Stimulated activated CD4-positive, alpha-beta T cell treated with anti-CD3 and anti-CD28 coated beads, Interleukin-15, amount 100 ng/mL, for 24 hours (primary cell): ENCODE measurements around the gene LRMDA.
"Not testable (repeated sequence)": the region's sequence is repeated elsewhere in the genome, so short reads cannot be mapped to it uniquely, and the experiment has no call there.

ENCODE experiments used
- DNase-seq: peaks from one replicate; pipeline ENCODE4 v3.0.0-alpha.2; 2020

LRMDA gene

DNA sequence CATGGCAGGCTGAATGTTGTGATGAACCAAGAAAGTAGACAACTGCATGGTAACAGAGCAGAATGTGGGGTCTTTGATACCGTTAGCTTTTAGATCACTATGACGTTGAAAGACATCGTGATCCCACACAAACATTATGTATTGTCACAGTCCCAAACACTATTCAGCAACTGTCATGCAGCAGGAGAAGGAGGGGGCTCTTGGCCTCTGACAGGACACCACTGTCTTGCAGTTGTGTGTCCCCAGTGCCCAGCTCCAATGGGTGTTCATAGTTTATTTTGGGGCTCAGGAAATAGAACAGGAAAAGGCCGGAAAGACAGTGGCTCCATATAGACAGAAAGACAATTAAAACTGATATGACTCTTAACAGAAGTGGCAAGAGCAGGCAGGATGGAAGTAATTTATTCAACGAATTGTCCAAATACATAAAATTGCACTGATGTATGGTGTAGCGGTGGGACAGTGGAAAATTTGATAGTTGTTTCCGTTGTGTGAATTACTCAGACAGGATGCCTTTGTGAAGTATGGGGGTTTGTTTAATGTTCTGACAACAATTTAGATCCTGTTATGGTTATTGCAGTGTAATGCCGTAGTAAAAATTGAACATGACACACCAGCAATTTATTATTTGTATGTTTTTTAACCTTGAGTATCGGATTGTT lies 292.0 kb downstream of the LRMDA start:
- DNase-seq, result no peak

DNA sequence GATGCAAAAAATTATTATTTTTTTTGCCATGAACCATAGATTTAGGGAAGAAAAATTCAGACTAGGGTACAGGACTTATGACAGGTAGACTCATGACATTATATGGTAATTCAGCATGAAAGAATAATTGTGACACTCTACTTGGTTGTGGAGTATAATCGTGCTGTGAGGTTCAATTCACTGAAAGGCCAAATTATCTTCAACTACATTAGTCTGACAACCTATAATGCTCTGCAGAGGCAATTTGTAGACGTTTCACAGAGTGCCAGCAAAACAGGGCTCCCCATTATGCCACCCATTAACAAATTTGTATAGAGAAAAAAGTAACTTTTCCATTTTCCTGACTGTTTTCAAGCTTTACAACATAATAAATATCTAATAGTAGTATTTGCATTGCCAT lies 292.6 kb downstream of the LRMDA start:
- DNase-seq, result no peak

DNA sequence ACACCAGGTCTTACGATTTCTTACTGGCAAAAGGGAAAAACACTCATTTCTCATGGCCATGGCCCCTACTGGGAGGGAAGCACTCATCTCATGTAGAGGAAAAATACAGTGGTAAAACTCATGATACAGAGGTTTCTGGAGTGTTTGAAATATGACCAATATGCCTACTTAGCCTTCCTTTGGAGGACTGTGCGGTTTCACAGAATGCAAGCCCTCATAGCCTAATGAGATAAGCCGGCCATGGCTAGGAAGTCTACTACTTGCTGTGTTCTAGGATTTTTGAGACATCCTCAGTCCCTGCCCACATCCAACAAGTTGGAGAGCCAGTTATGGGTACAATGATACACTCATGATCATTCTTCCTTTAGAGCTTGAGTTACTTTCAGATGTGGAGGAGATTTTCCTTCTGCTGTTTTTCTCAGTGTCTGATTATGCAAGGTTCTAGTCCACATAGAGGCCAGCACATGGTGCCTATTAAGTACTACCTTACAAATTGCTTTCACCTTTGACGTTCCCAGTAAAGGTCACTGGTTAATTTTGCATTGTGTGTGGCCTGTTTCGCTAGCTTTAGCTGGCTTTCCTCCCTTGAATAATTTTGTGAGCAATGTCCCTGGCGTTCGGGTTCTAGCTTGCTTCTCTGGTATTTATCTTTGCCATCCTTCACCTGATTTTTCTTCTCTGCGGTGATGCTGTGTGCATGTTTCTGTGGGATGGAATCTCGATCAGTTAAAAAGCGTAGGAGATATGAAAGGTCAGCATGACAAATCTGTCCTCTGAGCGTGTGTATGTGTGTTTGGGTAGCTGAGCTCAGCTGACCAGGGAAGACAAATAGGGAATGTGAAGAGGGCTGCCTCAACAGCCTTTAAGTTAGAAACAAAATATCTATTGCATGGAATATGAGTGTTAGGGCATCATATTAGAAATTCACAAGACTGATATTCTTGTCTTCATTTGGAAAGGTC lies 295.4 kb downstream of the LRMDA start:
- DNase-seq, result no peak

DNA sequence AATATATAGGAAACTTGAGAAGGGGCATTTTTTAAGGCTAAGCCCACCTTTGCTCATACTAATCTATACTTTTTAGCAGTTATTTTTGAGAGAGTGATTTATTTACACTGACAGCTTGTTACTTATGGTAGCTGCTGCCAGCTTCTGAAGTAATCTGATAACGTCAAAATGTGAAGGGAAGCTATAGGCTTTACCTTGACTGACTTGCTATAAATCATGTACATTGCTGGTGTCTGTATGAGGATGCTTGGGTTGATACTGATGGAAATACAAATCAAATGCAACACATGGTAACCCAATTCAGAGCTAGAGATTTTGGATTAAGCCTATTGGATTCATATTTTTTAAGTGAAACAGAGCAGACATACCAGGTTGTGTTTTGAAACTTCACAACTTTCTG lies 299.4 kb downstream of the LRMDA start:
- DNase-seq, result no peak

DNA sequence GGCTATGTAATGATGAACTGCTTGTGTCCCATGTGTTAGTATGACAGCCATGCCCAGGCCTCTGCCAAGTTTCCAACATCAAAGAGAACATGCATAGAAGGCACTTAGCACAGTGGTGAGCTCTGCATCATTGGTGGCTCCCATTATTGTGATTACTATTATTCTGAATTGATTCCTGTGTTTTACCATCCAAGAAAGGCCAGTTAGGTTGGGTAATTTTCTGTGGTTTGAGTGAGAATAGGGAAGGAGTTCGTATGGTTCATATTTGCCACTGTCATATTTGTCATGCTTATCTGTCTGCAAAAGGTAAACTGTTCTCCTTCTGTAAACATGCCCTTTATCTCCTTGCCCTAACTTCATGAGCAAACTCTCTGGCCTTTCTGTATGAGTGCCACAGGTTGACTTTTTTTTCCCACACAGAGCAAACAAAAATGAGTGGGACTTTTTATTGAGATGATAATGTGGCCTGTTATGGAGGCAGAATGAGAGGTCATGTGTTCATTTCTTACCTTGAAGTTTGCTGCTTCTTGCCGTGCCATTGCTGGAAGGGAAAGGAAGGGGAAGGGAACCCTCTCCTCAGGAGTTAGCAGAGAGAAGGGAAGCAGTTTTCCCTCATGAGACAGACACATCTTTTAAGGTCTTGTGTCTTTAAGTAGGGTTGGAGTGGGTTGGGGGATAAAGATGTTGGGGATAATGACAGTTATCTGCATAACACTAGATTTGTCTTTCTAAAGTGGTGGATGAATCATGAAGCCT lies 301.9 kb downstream of the LRMDA start:
- no peak for DNase-seq

DNA sequence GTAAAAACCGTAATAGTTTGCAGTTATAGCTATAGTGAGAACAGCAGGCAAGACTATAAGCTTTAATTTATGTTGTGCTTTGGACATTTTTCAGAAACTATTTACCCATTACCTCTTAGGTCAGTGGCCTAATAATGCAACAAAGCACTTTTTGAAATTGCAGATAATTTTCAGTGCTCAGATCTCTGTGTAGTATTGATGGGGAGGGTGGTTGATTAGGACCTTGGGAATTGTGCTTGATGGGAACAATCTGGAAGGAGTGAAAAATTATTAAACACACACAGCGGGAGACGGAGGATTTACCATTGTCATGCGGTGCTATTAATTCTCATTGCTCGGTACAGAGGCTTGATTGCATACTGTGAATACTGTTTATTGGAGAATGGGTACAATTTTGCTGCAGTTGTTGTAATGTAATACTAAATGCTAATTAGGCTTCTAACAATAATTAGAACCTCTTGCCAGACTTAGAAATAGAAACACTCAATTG lies 304.8 kb downstream of the LRMDA start:
- no peak for DNase-seq

DNA sequence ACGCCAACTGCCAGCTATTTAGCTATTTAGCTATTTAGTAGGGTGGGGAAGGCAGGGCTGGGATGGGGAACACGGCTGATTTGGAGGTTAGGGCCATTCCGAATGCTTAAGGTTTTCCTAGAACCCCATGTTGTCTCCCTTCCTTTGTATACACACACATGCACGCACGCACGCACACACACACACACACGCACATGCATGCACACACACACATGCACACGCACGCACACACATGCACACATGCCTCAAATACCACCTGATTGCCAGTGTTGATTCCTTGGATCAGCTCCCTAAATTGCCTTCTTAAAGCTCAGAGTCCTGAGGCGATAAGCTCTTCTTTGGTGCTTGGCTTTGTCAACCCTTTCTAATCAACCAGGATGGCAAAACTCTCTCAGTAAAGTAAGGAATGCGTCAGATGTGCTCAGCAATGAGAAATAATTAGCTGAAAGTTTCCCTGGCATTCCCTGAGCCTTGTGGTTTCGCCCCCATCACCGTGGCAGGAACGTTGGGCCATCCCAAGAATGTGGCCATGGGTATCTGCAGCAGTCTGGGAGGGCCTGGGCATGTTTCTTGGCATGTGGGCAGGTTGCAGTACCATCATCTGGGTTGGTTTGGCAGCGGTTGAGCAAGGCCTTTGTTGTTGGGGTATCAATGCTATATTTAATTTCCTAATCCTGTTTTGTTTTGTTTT lies 305.6 kb downstream of the LRMDA start:
- no peak for DNase-seq

DNA sequence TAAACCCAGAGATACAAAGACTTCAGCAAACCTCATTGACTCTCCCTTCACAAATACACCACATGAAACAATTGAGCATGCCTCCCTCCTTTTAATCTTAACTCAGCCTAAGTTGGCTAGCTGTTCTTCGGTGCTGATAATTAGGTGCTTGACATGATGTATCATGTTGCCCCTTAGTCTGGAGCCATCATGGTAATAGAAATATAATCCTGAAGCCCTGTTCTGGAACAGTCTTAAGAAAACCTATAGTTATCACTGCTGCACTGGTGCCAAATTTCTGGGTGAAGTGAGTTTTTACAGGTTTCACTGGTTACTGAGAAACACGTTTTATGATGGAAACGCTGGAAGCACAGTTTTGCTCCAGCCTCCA lies 306.1 kb downstream of the LRMDA start:
- no peak for DNase-seq

DNA sequence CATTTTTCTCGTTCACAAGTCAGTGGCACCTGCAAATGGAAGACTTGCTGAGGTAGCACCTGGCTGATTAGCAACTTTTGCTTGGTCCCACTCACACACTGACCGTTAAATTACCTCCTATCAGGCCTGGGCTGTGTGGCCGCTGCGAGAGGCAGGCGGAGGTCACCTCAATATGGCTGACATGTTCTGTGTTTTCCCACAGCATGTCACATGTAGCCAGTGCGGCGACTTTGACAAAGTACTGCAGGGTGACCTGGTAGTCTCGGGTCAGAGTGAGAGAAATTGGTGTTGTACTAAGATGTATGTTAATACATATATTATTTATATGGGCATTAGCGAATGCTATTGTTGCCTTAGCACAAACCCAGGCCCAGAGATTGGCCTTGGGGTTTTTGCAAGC lies 307.5 kb downstream of the LRMDA start:
- no peak for DNase-seq

DNA sequence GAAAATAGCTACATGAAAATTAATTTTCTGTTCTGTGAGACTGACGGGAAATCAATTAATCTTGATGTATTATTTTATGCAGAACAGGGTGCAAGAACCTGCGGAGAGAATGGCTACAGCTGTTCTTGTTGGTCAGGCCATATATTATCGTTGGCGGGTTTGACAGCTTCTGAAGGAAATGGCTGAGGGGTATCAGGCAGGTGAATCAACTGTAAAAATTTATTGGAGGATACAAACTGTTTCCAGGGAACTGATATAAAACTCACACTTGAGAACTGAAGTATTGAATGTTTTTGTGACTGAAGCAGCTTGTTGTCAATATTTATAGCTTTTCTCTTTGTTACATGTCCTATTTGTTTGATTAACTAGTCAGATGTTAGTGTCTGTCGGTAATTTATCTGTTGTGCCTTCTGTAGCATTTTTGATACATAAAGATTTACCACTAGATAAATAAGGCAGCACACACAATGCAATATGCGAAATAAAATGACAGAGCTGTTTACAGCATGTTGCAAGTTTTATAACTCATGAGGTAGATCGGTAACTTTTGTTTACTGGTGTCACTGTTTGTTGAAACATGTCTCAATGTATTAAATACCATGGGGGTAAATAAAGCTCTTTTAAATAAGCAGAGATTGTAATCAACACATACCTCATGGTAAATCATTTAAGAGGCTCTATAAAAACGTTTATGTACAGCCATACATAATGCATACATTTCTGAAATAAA lies 308.2 kb downstream of the LRMDA start:
- no peak for DNase-seq

DNA sequence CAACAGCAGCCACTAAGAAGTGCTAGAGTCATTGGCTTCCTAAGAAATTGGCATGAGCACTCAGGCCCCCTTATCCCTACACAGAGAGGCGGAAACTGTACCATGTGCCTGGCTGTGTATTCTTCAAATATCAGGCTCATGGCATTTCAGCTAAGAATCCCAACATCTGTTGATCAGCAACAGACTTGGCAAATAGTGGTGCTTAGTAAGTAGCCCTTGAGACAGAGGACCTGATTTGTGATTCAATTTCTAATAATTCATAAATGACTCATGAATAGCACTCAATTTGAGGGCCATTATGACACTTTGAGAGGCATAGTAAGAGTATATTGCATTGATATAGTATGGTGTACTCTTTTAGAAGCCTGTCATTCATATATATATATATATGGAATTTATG lies 309.1 kb downstream of the LRMDA start:
- no peak for DNase-seq

DNA sequence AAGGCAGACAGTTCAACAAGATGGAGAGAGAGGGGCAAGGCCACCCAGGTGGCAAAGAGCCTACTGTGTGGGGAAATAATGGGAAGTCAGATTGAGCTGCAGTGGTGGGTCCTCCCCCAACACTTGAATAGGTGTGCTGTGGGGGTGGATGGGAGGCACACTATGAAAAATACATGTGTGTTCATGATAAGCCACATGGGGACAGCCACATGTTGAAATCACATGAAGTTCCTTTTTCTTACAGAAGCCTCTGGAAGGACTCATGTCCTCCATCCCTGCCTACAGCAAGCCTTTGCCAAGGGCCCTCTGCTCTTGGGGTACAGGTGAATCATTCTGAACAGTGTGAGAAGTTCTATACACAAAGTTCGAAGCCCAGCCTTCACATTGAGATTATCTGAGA lies 310.9 kb downstream of the LRMDA start:
- no peak for DNase-seq

DNA sequence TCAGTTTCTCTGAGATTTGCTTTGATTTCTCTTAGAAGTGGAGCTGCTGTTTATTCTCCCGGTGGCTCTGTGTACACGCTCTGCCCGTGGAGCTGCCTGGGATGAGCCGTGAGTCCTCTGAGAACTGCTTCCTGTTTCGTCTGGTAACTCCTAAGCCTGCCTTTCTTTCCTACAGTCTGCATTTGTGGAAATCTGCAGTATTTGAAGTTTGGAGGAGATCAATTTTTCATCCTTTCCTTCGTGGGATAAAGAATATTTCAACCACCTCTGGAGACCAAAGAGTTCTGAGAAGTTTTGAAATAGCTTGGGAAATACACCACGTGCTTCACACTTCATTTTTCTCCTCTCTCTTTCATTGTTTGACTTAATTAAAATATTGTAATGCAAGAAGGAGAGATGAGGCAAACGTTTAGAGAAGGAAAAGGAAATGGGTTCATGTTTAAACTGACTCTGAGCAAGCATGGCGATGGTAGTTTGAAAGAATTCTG lies 311.9 kb downstream of the LRMDA start:
- no peak for DNase-seq

DNA sequence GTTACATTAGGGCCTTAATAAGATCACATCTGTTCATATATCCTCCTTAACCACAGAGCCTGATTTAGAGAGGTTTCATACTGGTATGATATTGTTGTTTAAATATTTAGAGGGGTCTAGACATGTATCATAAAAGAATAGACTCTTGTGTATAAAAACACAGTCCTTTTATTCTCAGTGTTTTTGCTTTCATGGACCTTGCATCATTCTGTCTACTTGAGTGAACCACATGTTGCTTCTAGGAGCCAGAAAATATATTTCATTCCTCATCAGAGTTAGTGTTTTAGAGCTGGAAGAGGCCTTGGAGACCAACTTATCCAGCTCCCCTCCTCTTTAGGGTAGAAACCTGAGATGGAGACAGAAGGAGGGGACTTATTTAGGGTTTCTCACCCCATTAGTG lies 312.8 kb downstream of the LRMDA start:
- no peak for DNase-seq

DNA sequence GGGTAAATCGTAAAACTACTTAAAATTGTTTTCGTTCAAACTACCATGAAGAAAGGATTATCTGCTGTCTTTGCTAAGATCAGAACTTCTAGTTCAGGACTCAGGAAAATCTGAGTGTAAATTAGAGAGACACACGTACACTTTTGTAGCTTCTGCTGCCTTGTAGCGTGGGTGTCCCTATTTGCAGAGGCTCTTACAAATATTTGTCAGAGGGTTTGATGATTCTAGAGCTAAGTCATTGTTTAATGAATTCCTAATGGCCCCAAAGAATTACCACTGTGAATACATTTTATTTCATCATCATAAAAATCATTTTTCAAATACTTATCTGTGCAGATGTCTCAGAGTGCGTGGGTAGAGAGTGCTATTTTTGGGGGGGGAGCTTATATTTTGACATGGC lies 314.9 kb downstream of the LRMDA start:
- DNase-seq, result no peak

DNA sequence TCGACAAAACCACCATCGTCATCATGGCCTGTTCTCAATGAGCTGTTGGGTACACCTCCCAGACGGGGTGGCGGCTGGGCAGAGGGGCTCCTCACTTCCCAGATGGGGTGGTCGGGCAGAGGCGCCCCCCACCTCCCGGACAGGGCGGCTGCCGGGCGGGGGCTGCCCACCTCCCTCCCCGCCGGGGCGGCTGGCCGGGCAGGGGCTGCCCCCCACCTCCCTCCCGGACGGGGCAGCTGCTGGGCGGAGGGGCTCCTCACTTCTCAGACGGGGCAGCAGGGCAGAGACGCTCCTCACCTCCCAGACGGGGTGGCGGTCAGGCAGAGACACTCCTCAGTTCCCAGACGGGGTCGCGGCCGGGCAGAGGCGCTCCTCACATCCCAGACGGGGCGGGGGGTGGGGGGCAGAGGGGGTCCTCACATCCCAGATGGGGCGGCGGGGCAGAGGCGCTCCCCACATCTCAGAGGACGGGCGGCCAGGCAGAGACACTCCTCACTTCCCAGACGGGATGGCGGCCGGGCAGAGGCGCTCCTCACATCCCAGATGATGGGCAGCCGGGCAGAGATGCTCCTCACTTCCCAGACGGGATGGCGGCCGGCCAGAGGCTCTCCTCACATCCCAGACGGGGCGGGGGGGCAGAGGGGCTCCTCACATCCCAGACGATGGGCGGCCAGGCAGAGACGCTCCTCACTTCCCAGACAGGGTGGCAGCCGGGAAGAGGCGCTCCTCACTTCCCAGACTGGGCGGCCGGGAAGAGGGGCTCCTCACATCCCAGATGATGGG lies 318.9 kb downstream of the LRMDA start:
- DNase-seq, result not testable (repeated sequence)

DNA sequence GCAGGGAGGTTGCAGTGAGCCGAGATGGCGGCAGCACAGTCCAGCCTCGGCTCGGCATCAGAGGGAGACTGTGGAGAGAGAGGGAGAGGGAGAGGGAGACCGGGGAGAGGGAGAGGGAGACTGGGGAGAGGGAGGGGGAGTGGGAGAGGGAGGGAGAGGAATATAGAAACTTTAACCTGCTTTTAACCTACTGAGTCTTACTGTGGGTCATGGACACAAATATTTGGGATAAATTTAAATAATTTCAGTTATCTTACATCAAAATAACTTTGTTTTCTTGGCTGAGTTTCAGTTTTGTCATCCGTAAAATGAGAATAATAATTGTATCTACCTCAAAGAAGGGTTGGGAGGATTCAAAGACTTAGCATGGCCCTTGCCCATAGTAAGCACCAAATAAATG lies 319.8 kb downstream of the LRMDA start:
- DNase-seq, result no peak

DNA sequence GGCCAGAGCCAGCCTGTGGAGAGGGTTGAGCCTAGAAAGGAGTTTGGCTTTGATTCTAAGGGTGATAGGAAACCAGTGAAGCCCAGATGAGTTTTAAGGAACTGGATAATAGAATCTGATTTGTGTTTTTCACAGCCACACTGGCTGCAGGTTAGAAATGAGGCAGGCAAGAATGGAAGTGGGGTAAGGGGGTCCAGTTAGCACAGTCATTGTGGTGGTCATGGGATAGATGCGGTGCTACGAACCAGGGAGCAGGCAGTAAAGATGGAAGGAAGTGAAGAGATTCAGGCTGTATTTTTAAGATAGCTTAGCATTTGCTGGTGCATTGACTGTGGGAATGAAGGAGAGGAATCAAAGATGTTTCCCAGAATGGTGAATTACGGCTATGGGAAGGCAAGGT lies 322.2 kb downstream of the LRMDA start:
- no peak for DNase-seq

DNA sequence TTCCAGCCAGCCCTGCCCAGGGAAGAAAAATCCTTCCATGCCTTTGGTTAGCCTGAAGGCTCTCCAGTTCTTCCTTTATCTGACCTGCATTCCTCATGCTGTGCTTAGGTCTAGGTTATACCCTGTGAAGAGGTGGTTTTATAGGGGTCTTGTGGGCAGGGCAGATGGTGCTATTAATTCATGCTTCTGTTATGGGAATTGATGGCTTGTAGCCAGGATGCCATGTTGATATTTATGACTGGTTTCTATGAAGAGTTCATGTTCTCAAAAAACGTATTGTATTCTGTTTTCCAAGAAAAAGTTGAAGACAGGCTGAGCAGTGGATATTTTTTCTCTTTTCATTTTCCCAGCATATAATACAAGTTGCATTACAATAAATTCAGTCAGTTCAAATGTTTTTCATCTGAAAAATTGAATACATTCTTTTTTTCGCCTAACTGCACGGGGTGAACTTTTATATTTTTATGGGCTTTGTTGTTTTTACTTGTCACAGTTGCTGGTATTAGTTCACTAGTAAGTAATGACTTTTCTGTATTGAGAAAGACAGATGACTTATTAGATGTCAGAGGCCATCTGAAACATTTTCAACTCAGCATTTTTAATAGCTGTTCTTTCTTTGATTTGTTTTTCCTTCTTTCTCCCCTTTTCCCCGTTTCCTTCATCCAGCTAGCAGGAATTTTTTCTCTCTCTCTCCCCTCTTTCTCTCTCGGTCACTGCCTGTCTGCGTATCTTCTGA lies 322.8 kb downstream of the LRMDA start:
- no peak for DNase-seq

DNA sequence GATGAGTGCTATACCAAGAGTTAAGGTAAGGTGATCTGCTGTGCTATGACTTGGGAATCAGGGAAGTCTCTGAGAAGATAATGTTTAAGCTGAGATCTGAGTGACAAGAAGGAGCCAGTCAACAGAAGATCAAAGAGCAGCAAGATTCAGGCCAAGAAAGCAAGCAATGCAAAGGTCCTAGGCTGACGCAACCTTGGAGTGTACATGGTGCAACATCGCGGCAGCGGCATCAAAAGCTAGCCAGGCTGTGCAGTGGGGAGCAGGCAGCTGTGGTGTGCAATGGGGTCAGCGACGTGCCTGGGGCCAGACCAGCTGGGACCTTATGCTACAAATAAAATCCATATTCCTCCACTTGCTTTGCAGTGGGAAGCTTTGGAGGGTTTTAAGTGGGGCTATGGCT lies 324.1 kb downstream of the LRMDA start:
- DNase-seq, result no peak

DNA sequence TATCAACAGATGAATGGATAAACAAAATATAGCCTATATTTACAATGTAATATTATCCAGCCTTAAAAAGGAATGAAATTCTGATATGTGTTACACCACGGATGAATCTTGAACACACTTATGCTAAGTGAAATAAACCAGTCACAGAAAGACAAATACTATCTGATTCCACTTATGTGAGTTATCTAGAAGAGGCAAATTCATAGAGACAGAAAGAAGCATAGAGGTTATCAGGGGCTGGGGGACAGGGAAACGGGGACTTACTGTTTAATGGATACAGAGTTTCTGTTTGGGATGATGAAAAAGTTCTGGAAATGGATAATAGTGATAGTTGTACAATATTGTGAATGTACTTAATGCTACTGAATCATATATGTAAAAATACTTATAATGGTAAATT lies 329.9 kb downstream of the LRMDA start:
- no peak for DNase-seq
